GM23338 (cell line): Measurements from ENCODE around the gene LMNA. TPM values are rescaled to one million over a fixed set of nuclear protein-coding genes. Genes with fewer than 3 reads are reported as not detected.
"Not testable (repeated sequence)": the region's sequence is repeated elsewhere in the genome, so short reads cannot be mapped to it uniquely, and the experiment has no call there.

ENCODE experiments used
- ATAC-seq: fragments of 200-7000 bp; cut with Tn5 transposase; 3 replicates; pipeline ENCODE4 v1.9.1; 2020
- DNase-seq: peaks from one replicate; pipeline ENCODE4 v3.0.0-alpha.2; 2015; ENCODE audit warnings: low spot score
- H2AFZ ChIP-seq: fragments of 200-600 bp; sonication (generic); 2 replicates; pipeline ENCODE4 v1.8.0; 2016; ENCODE audit warnings: antibody characterized with exemption, mild to moderate bottlenecking, moderate library complexity
- H3F3A ChIP-seq: fragments of 200-600 bp; sonication (generic); replicated peaks from 2 replicates; pipeline ENCODE4 v1.8.0; 2017; ENCODE audit warnings: antibody characterized with exemption, mixed run types, low read depth
- H3K27ac ChIP-seq: fragments of 200-600 bp; sonication (generic); 2 replicates; pipeline ENCODE4 v1.6.1; 2016; ENCODE audit warnings: low read depth
- H3K27me3 ChIP-seq: fragments of 200-600 bp; sonication (generic); 2 replicates; pipeline ENCODE4 v1.8.0; 2016; ENCODE audit warnings: mild to moderate bottlenecking, mixed run types, moderate library complexity; ENCODE audit not compliant: insufficient read depth
- H3K36me3 ChIP-seq: fragments of 200-600 bp; sonication (generic); 2 replicates; pipeline ENCODE4 v1.8.0; 2016; ENCODE audit warnings: mild to moderate bottlenecking; ENCODE audit not compliant: insufficient read depth
- H3K4me1 ChIP-seq: fragments of 200-600 bp; sonication (generic); 2 replicates; pipeline ENCODE4 v1.8.0; 2016; ENCODE audit warnings: mild to moderate bottlenecking, moderate library complexity; ENCODE audit not compliant: insufficient read depth
- H3K4me2 ChIP-seq: fragments of 200-600 bp; sonication (generic); 2 replicates; pipeline ENCODE4 v1.7.1; 2017; ENCODE audit warnings: mixed run types
- H3K4me3 ChIP-seq: fragments of 200-600 bp; sonication (generic); 2 replicates; pipeline ENCODE4 v1.6.1; 2016; ENCODE audit warnings: mixed run types
- H3K79me2 ChIP-seq: fragments of 200-600 bp; sonication (generic); replicated peaks from 2 replicates; pipeline ENCODE4 v1.8.0; 2017; ENCODE audit warnings: mild to moderate bottlenecking; ENCODE audit not compliant: insufficient read depth
- H3K9me2 ChIP-seq: fragments of 200-600 bp; sonication (generic); 2 replicates; pipeline ENCODE4 v1.8.0; 2017; ENCODE audit not compliant: insufficient read depth
- H4K20me1 ChIP-seq: fragments of 200-600 bp; sonication (generic); replicated peaks from 2 replicates; pipeline ENCODE4 v1.8.0; 2017; ENCODE audit warnings: mild to moderate bottlenecking; ENCODE audit not compliant: insufficient read depth
- H3K27ac Mint-ChIP-seq: 2 replicates; pipeline ENCODE4 v1.8.0; 2020; ENCODE audit warnings: inconsistent platforms, mild to moderate bottlenecking, moderate library complexity, mixed read lengths
- H3K27me3 Mint-ChIP-seq: 3 replicates; pipeline ENCODE4 v1.8.0; 2022; ENCODE audit warnings: low read depth, mild to moderate bottlenecking, moderate library complexity, mixed read lengths, inconsistent platforms; ENCODE audit not compliant: insufficient read depth, poor library complexity
- H3K36me3 Mint-ChIP-seq: 3 replicates; pipeline ENCODE4 v1.8.0; 2021; ENCODE audit warnings: low read depth, mild to moderate bottlenecking, inconsistent platforms, moderate library complexity, mixed read lengths
- H3K4me1 Mint-ChIP-seq: 3 replicates; pipeline ENCODE4 v1.8.0; 2020; ENCODE audit warnings: mild to moderate bottlenecking, inconsistent platforms, mixed read lengths
- H3K4me3 Mint-ChIP-seq: 3 replicates; pipeline ENCODE4 v1.8.0; 2021; ENCODE audit warnings: moderate library complexity, mild to moderate bottlenecking, inconsistent platforms, mixed read lengths
- H3K9me3 Mint-ChIP-seq: 3 replicates; pipeline ENCODE4 v1.8.0; 2020; ENCODE audit warnings: moderate library complexity, mild to moderate bottlenecking, inconsistent platforms, mixed read lengths
- CREB1 ChIP-seq: fragments of 250-450 bp; sonication (Bioruptor Pico); IDR thresholded peaks from 2 replicates; pipeline ENCODE4 v1.5.0; 2020; ENCODE audit warnings: low read depth, mild to moderate bottlenecking, moderate library complexity
- CTCF ChIP-seq, 2 experiments: fragments of 200-600 bp in 1 of 2; sonication (generic) in 1 of 2; conservative IDR thresholded peaks; 2 replicates each; pipeline versions ENCODE4 v1.5.1 to v1.6.1; 2016 to 2017; ENCODE audit warnings: antibody characterized with exemption in 2 of 2, low read depth in 2 of 2, mild to moderate bottlenecking in 2 of 2, moderate library complexity in 1 of 2
- POLR2AphosphoS5 ChIP-seq: IDR thresholded peaks from 2 replicates; pipeline ENCODE4 v1.6.1; 2016; ENCODE audit warnings: antibody characterized with exemption, low read depth
- polyA plus RNA-seq: library from polyadenylated mRNA; unstranded; fragments of >200 nt; fragmentation: Nextera tagmentation; extraction: Ambion mirVana; gene quantifications from 2 replicates; pipeline ENCODE4 v1.2.1, GENCODE V29; 2016
- total RNA-seq: library from RNA; depleted of rRNA; stranded (reverse); fragments of >200 nt; shearing (Covaris generic); gene quantifications from 2 replicates; pipeline ENCODE4 v1.2.3, GENCODE V29; 2014; rRNA removed

LMNA gene
- total and polyA plus RNA-seq, 2 experiments from 2014 or later: 35.5 to 56.3 TPM

GRCh38 chr1:156181391-156181924, 66.9 kb downstream of the LMNA start:
- peak; percentile 66 for DNase-seq
- H3K4me1 ChIP-seq: peaks cover 45% of the 10 kb centered on the region
- not testable (repeated sequence) for H3K9me3 Mint-ChIP-seq, H4K20me1 ChIP-seq, ATAC-seq, H2AFZ ChIP-seq, H3K36me3 Mint-ChIP-seq, H3K36me3 ChIP-seq, H3K27me3 Mint-ChIP-seq, H3K9me2 ChIP-seq, H3K27me3 ChIP-seq, H3K79me2 ChIP-seq
- H3K27ac Mint-ChIP-seq: peak overlapping the region; percentile 96
- peaks cover 14% of the 10 kb centered on the region for H3F3A ChIP-seq
- H3K4me2 ChIP-seq: peak overlapping the region; percentile 64
- peak overlapping the region; percentile 9; the same call in 1 of the 2 replicates for H3K4me3 ChIP-seq
- peak; percentile 27; the same call in 1 of the 2 replicates for TF ChIP-seq POLR2AphosphoS5
- TF ChIP-seq CTCF (conservative IDR thresholded peaks at IDR 0.05; ENCODE audit: low read depth in 2 of 2): peak in 1 of 2 experiments; percentile 15; a peak in 1 of 4 replicates
- peak overlapping the region; percentile 34 for H3K4me3 Mint-ChIP-seq
- H3K27ac ChIP-seq: peak overlapping the region; percentile 100
- peaks cover 37% of the 10 kb centered on the region for H3K4me1 Mint-ChIP-seq

- Histone ChIP-seq H3K27ac (peak overlapping the region; percentile 100), H3K4me3 (peak overlapping the region; percentile 22), H3K4me1 (peaks cover 45% of the 10 kb centered on the region), H3K4me2 (peak overlapping the region; percentile 71), H3F3A (peaks cover 14% of the 10 kb centered on the region)
- not testable (repeated sequence) for H3K36me3 Mint-ChIP-seq, H3K79me2 ChIP-seq, H2AFZ ChIP-seq, H4K20me1 ChIP-seq, DNase-seq, H3K36me3 ChIP-seq, H3K9me2 ChIP-seq, H3K27me3 Mint-ChIP-seq, H3K27me3 ChIP-seq
- Mint-ChIP-seq H3K9me3 (peaks cover 17% of the 10 kb centered on the region), H3K27ac (peak overlapping the region; percentile 96), H3K4me3 (peak overlapping the region; percentile 34), H3K4me1 (peaks cover 34% of the 10 kb centered on the region)
- 0 out of 2 replicates have a peak, but pooled peaks have one; percentile 8 for TF ChIP-seq CREB1 (CRISPR knock-in tag)
- peak; percentile 46 for ATAC-seq
These were observed 67.7 kb downstream of the LMNA start for GRCh38 chr1:156182010-156182779.

GRCh38 chr1:156186347-156187177, 72.1 kb downstream of the LMNA start:
- ATAC-seq, H3K27ac ChIP-seq, H3K27ac Mint-ChIP-seq, H3K9me2 ChIP-seq, H3K4me2 ChIP-seq, H3K4me3 Mint-ChIP-seq, H2AFZ ChIP-seq, H3F3A ChIP-seq, H4K20me1 ChIP-seq, DNase-seq, H3K36me3 ChIP-seq, H3K27me3 Mint-ChIP-seq, H3K4me3 ChIP-seq, H3K27me3 ChIP-seq, H3K79me2 ChIP-seq: not testable (repeated sequence)
- H3K4me1 ChIP-seq: peaks cover 20% of the 10 kb centered on the region
- H3K36me3 Mint-ChIP-seq: peaks cover 14% of the 10 kb centered on the region; the same call in 2 of the 3 replicates
- peaks cover 12% of the 10 kb centered on the region for H3K4me1 Mint-ChIP-seq
- H3K9me3 Mint-ChIP-seq: peaks cover 36% of the 10 kb centered on the region

Other genes starting within 250 kb of the LMNA start
- 15.8 and 24.4 TPM in 2 replicates for gene RIT1, start 203.4 kb upstream of the LMNA start, total RNA-seq
- gene RIT1, start 203.4 kb upstream of the LMNA start, polyA plus RNA-seq: 19.3 and 21.5 TPM in 2 replicates
- 56.0 and 57.7 TPM in 2 replicates for gene KHDC4, start 180.3 kb upstream of the LMNA start, total RNA-seq
- gene KHDC4, start 180.3 kb upstream of the LMNA start, polyA plus RNA-seq: 41.2 and 47.1 TPM in 2 replicates
- not detected in 2 replicates for gene RXFP4, start 173.1 kb upstream of the LMNA start, total RNA-seq
- 0.23 TPM in 1 of 2 replicates, not detected in the other for gene RXFP4, start 173.1 kb upstream of the LMNA start, polyA plus RNA-seq
- gene ARHGEF2, start 136.2 kb upstream of the LMNA start, total RNA-seq: 64.0 and 87.6 TPM in 2 replicates
- gene ARHGEF2, start 136.2 kb upstream of the LMNA start, polyA plus RNA-seq: 21.2 and 23.0 TPM in 2 replicates
- gene SSR2, start 93.8 kb upstream of the LMNA start, total RNA-seq: 270 and 291 TPM in 2 replicates
- gene SSR2, start 93.8 kb upstream of the LMNA start, polyA plus RNA-seq: 130 and 136 TPM in 2 replicates
- gene UBQLN4, start 60.9 kb upstream of the LMNA start, total RNA-seq: 28.4 and 30.5 TPM in 2 replicates
- gene UBQLN4, start 60.9 kb upstream of the LMNA start, polyA plus RNA-seq: 10.0 and 11.2 TPM in 2 replicates
- 35.2 and 67.3 TPM in 2 replicates for gene LAMTOR2, start 59.9 kb upstream of the LMNA start, total RNA-seq
- gene LAMTOR2, start 59.9 kb upstream of the LMNA start, polyA plus RNA-seq: 108 and 113 TPM in 2 replicates
- gene RAB25, start 53.6 kb upstream of the LMNA start, total RNA-seq: 21.3 and 30.0 TPM in 2 replicates
- 42.7 and 47.3 TPM in 2 replicates for gene RAB25, start 53.6 kb upstream of the LMNA start, polyA plus RNA-seq
- 31.5 and 38.1 TPM in 2 replicates for gene MEX3A, start 32.2 kb upstream of the LMNA start, total RNA-seq
- 18.5 and 19.7 TPM in 2 replicates for gene MEX3A, start 32.2 kb upstream of the LMNA start, polyA plus RNA-seq
- gene SEMA4A, start 38.9 kb downstream of the LMNA start, total RNA-seq: 17.0 and 20.2 TPM in 2 replicates
- gene SEMA4A, start 38.9 kb downstream of the LMNA start, polyA plus RNA-seq: 5.5 and 5.6 TPM in 2 replicates
- 19.9 and 25.1 TPM in 2 replicates for gene SLC25A44, start 79.4 kb downstream of the LMNA start, total RNA-seq
- 7.0 and 7.6 TPM in 2 replicates for gene SLC25A44, start 79.4 kb downstream of the LMNA start, polyA plus RNA-seq
- 86.1 and 112 TPM in 2 replicates for gene PMF1, start 98.3 kb downstream of the LMNA start, total RNA-seq
- gene PMF1, start 98.3 kb downstream of the LMNA start, polyA plus RNA-seq: 118 and 120 TPM in 2 replicates
- gene BGLAP, start 127.5 kb downstream of the LMNA start, total RNA-seq: 0.42 and 2.7 TPM in 2 replicates
- gene BGLAP, start 127.5 kb downstream of the LMNA start, polyA plus RNA-seq: 0.36 and 1.2 TPM in 2 replicates
- gene PAQR6, start 133.3 kb downstream of the LMNA start, total RNA-seq: 3.3 and 4.2 TPM in 2 replicates
- gene PAQR6, start 133.3 kb downstream of the LMNA start, polyA plus RNA-seq: 2.4 and 2.6 TPM in 2 replicates
- 109 and 118 TPM in 2 replicates for gene SMG5, start 168.1 kb downstream of the LMNA start, total RNA-seq
- 21.3 and 25.9 TPM in 2 replicates for gene SMG5, start 168.1 kb downstream of the LMNA start, polyA plus RNA-seq
- gene TMEM79, start 169.6 kb downstream of the LMNA start, total RNA-seq: 0.66 and 0.97 TPM in 2 replicates
- gene TMEM79, start 169.6 kb downstream of the LMNA start, polyA plus RNA-seq: 1.3 and 1.5 TPM in 2 replicates
- 41.9 and 50.5 TPM in 2 replicates for gene GLMP, start 181.0 kb downstream of the LMNA start, total RNA-seq
- 32.3 and 33.6 TPM in 2 replicates for gene GLMP, start 181.0 kb downstream of the LMNA start, polyA plus RNA-seq
- gene VHLL, start 184.6 kb downstream of the LMNA start, total RNA-seq: not detected in 2 replicates
- gene VHLL, start 184.6 kb downstream of the LMNA start, polyA plus RNA-seq: not detected in 2 replicates
- gene CCT3, start 223.6 kb downstream of the LMNA start, total RNA-seq: 526 and 618 TPM in 2 replicates
- gene CCT3, start 223.6 kb downstream of the LMNA start, polyA plus RNA-seq: 405 and 410 TPM in 2 replicates
- gene TSACC, start 223.8 kb downstream of the LMNA start, total RNA-seq: 0.66 and 2.5 TPM in 2 replicates
- 9.3 and 9.8 TPM in 2 replicates for gene TSACC, start 223.8 kb downstream of the LMNA start, polyA plus RNA-seq